ENCODE results near the gene ZBTB8A.
"Not testable (repeated sequence)": the region's sequence is repeated elsewhere in the genome, so short reads cannot be mapped to it uniquely, and the experiment has no call there.

The ZBTB8A gene

DNA sequence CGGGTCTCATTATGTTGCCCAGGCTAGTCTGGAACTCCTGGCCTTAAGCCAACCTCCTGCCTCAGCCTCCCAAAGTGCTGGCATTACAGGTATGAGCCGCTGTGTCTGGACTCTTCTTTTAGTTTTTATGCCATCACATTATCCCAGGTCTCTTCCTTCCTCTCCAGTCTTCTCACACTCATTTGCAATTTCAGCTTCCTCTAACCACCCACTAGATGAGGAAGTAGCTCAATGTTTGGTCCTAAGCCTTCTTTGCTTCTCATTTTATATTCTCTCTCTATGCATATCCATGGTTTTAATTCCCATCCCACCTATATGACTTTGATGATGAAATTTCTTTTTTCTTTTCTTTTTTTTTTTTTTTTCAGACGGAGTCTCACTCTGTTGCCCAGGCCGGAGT, 3.1 kb upstream of the ZBTB8A start:
- DNase-seq (ENCODE audit: insufficient read length, low spot score) (no peak), FAIRE-seq (no peak)

GRCh38 chr1:32536764-32537163, 2.5 kb upstream of the ZBTB8A start:
- FAIRE-seq = no peak
- no peak for DNase-seq (ENCODE audit: insufficient read length, low spot score)

GRCh38 chr1:32539584-32540571, 651 bp downstream of the ZBTB8A start:
- DNase-seq (ENCODE audit: insufficient read length, low spot score) = peak; percentile 52
- FAIRE-seq = no peak

DNA sequence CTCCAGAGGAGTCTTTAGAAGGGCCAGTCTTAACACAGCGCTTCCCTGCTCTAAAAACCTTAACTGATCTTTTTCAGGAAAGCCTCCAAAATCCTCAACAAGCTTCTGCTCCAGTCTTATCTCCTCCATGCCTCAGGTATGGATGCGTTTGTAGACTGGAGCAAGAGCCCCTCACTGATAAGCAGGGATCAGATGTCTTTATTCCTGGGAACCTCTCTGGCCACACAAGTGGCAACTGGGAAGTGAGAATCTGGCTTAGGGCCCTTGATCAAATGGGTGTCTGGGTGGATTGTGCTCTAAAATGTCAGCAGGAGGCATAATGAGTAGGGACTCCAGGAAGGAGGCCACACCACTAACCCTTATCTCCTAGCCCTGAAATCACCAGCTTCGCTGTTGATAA, 1.4 kb downstream of the ZBTB8A start:
- no peak for FAIRE-seq

GRCh38 chr1:32541064-32541566, 1.9 kb downstream of the ZBTB8A start:
- FAIRE-seq = no peak

More for the DNA sequence above, 1.4 kb downstream of the ZBTB8A start:
- no peak for DNase-seq (ENCODE audit: insufficient read length, low spot score)

DNA sequence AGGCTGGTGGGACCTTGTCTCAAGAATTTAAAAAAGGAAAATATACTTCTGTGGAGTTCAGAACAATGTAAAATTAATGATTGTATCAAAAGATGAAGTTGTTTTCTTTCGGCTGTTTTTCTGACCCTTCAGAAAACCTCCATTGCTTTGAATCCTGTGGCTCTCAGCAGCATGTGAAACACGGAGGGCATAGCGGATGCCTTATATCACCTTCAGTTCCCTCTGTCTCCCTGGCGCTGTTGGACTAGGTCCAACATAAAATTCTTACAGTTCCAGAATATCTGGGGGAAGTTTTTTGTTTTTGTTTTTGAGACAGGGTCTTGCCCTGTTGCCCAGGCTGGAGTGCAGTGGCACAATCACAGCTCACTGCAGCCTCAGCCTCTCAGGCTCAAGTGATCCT, 7.4 kb downstream of the ZBTB8A start:
- no peak for DNase-seq (ENCODE audit: insufficient read length, low spot score)
- no peak for FAIRE-seq

More at GRCh38 chr1:32541064-32541566, 1.9 kb downstream of the ZBTB8A start:
- no peak for DNase-seq (ENCODE audit: insufficient read length, low spot score)

- DNase-seq (ENCODE audit: insufficient read length, low spot score) = no peak
These were observed 10.4 kb downstream of the ZBTB8A start for GRCh38 chr1:32549616-32550015.

GRCh38 chr1:32554288-32554687, 15.1 kb downstream of the ZBTB8A start:
- no peak for DNase-seq (ENCODE audit: insufficient read length, low spot score)
- no peak for FAIRE-seq

More at GRCh38 chr1:32549616-32550015, 10.4 kb downstream of the ZBTB8A start:
- no peak for FAIRE-seq

- not testable (repeated sequence) for FAIRE-seq; DNase-seq (ENCODE audit: insufficient read length, low spot score)
These were observed 17.8 kb downstream of the ZBTB8A start for GRCh38 chr1:32557035-32557434.

GRCh38 chr1:32557812-32558211, 18.6 kb downstream of the ZBTB8A start:
- FAIRE-seq (no peak), DNase-seq (ENCODE audit: insufficient read length, low spot score) (no peak)

GRCh38 chr1:32568929-32569328, 29.7 kb downstream of the ZBTB8A start:
- DNase-seq (ENCODE audit: insufficient read length, low spot score) = no peak
- no peak for FAIRE-seq

GRCh38 chr1:32580348-32581017, 41.3 kb downstream of the ZBTB8A start:
- FAIRE-seq (no peak), DNase-seq (ENCODE audit: insufficient read length, low spot score) (no peak)

DNA sequence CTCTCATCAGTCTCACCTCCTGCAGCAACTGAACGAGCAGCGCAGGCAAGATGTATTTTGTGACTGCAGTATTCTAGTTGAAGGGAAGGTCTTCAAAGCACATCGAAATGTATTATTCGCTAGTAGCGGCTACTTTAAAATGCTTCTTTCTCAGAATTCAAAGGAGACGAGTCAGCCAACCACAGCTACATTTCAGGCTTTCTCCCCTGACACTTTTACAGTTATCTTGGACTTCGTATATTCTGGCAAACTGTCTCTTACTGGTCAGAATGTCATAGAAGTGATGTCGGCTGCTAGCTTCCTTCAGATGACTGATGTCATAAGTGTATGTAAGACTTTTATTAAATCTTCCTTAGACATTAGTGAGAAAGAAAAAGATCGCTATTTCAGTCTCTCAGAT, 53.7 kb downstream of the ZBTB8A start:
- DNase-seq (ENCODE audit: insufficient read length, low spot score) (no peak), FAIRE-seq (no peak)

DNA sequence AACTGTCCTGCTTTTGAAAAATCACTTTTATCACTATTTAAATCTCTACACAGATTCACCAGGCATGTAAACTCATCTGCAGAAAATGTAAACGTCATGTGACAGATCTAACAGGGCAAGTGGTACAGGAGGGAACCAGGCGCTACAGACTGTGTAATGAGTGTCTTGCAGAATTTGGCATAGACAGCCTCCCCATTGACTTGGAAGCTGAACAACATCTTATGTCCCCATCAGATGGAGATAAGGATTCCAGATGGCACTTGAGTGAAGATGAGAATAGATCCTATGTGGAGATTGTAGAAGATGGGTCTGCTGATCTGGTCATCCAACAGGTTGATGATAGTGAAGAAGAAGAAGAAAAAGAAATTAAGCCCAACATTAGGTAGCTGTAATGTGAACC, 60.8 kb downstream of the ZBTB8A start:
- no peak for DNase-seq (ENCODE audit: insufficient read length, low spot score)
- FAIRE-seq = no peak

- FAIRE-seq (no peak), DNase-seq (ENCODE audit: insufficient read length, low spot score) (no peak)
These were observed 66.6 kb downstream of the ZBTB8A start for GRCh38 chr1:32605711-32606424.

DNA sequence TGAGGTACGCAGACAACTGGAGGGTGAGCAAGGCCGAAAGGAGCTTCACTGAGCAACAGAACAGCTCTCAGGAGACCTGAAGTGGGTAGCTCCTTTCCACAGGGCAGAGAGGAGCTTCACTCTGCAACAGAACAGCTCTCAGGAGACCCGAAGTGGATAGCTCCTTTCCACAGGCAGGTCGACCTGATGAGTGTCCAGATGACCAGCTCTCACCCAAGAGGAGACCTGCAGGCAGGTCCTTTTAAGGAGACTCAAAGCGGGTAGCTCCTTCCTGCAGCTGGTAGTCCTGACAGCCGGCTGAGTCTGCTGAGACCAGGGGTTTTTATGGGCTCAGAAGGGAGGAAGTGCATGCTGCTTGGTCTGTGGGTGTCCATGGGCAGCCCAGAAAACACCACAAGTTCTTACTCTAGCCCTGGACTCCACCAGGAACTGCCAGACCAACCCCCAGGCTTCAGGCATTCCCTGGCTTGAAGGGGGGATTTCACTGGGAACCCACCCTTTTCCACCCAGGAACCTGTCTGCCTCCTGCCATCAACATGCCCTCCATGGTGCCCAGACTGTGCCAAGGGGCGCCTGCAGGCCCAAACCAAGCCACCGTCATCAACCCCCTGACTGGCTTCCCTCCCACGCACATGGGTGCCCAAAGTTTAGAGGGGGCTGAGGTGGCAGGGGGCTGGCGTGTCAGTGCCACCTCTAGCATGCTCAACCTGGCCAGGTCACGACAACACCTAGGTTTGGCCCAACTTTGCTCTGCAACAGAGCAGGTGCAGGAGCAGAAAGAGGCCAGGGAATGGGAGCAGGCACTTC, 67.5 kb downstream of the ZBTB8A start:
- DNase-seq (ENCODE audit: insufficient read length, low spot score) (no peak), FAIRE-seq (no peak)

DNA sequence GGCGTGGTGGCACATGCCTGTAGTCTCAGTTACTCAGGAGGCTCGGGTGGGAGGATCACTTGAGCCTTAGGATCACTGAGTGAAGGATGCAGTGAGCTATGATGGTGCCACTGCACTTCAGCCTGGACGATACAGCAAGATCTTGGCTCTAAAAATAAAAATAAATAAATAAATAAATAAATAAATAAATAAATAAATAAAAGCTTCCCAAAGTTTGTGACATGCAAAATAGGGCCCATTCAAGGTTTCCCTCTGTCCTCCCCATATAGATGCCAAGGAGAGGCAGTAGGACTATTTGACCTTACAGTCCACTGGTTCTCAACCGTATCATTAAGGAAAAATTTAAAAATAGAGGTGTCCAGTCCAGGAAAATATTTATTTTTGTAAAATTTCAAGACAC, 70.0 kb downstream of the ZBTB8A start:
- no peak for DNase-seq (ENCODE audit: insufficient read length, low spot score)
- FAIRE-seq = no peak

DNA sequence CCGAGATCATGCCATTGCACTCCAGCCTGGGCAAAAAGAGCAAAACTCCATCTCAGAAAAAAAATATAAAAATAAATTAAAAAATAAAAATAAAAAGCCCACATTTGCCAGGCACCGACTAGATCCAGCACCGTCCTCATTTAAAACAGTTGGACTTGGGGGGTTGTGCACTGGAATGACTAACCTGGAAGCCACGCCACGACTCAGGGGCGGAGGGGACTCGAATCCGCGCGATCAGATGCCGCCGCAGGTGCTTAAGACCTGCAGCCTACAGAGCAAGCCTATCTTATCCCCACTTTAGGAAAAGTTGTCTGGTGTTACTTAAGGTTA, 72.6 kb downstream of the ZBTB8A start:
- FAIRE-seq (no peak), DNase-seq (ENCODE audit: insufficient read length, low spot score) (no peak)

- FAIRE-seq = peak; percentile 84
- DNase-seq (ENCODE audit: insufficient read length, low spot score) = peak; percentile 67
These were observed 73.1 kb downstream of the ZBTB8A start for GRCh38 chr1:32612189-32612881.

- DNase-seq (ENCODE audit: insufficient read length, low spot score) (no peak), FAIRE-seq (no peak)
These were observed 74.2 kb downstream of the ZBTB8A start for GRCh38 chr1:32613472-32613871.

All from GM19239 (cell line).